ENCODE data around the gene GNB1. TPM values are rescaled to one million over a fixed set of nuclear protein-coding genes. Genes with fewer than 3 reads are reported as not detected.

Gene GNB1
- total and polyA plus RNA-seq, 9 of the 15 experiments (the other 6 are each of a cell fraction or from before 2014, with no cell fraction given): 34.3 to 388 (median 114) TPM

- TF ChIP-seq GMEB1 (CRISPR knock-in tag; IDR thresholded peaks at IDR 0.05): no peak
- no peak for TF ChIP-seq CUX1 (CRISPR knock-in tag; IDR thresholded peaks at IDR 0.05)
- no peak for TF ChIP-seq ZNF551 (CRISPR knock-in tag; IDR thresholded peaks at IDR 0.05)
- TF ChIP-seq NR3C1 (CRISPR knock-in tag; IDR thresholded peaks at IDR 0.05): no peak
- TF ChIP-seq KLF13 (tag; IDR thresholded peaks at IDR 0.05; ENCODE audit: borderline replicate concordance, low read depth): no peak
- TF ChIP-seq CLOCK (CRISPR knock-in tag; IDR thresholded peaks at IDR 0.05; ENCODE audit: borderline replicate concordance): no peak
- TF ChIP-seq NELFE (IDR thresholded peaks at IDR 0.05; ENCODE audit: insufficient read depth, insufficient read length): no peak
- TF ChIP-seq DPF2 (IDR thresholded peaks at IDR 0.05): peak; percentile 54; the same call in 1 of the 2 replicates
- no peak for TF ChIP-seq CBFB (CRISPR knock-in tag; IDR thresholded peaks at IDR 0.05)
- TF ChIP-seq THAP12 (CRISPR knock-in tag; IDR thresholded peaks at IDR 0.05): no peak
- no peak for TF ChIP-seq KDM2B (CRISPR knock-in tag; IDR thresholded peaks at IDR 0.05)
- TF ChIP-seq PCBP2 (IDR thresholded peaks at IDR 0.05; ENCODE audit: low read depth, low read length, poor library complexity, severe bottlenecking): no peak
- no peak for TF ChIP-seq PREB (CRISPR knock-in tag; IDR thresholded peaks at IDR 0.05)
- peak; percentile 53 for TF ChIP-seq C11orf30 (IDR thresholded peaks at IDR 0.05; ENCODE audit: low read depth)
Measured at GRCh38 chr1:1858382-1859086, 32.4 kb downstream of the GNB1 start (continued).
